GM12875 (cell line): Measurements from ENCODE around the gene GIMAP4.
"Not testable (repeated sequence)": the region's sequence is repeated elsewhere in the genome, so short reads cannot be mapped to it uniquely, and the experiment has no call there.

Experiments used
- H3K4me3 ChIP-seq: one replicate; pipeline ENCODE4 v1.5.1; 2011; ENCODE audit warnings: low read depth, low read length, control low read depth
- CTCF ChIP-seq: IDR thresholded peaks from 2 replicates; pipeline ENCODE4 v1.5.1; 2011; ENCODE audit warnings: low read depth, mild to moderate bottlenecking, control low read depth, inconsistent platforms, low read length, moderate library complexity, borderline replicate concordance; ENCODE audit not compliant: insufficient read depth

The GIMAP4 gene

GRCh38 chr7:150567169-150567568 is at the start of gene GIMAP4:
TSS of gene GIMAP4 (plus strand) at chr7:150567390. CDS start at chr7:150569902, 2,512 bp downstream.
- H3K4me3 ChIP-seq, result peak within 1 kb of the TSS; percentile 59
- TF ChIP-seq CTCF, result no peak

GRCh38 chr7:150519310-150519709 is 47.9 kb upstream of the GIMAP4 start:
- TF ChIP-seq CTCF, result no peak
- no peak overlapping the region for H3K4me3 ChIP-seq

- no peak for TF ChIP-seq CTCF
- H3K4me3 ChIP-seq, result no peak overlapping the region
Measured at GRCh38 chr7:150520145-150520544, 47.0 kb upstream of the GIMAP4 start.

- H3K4me3 ChIP-seq, result not testable (repeated sequence)
Measured at GRCh38 chr7:150522931-150523330, 44.3 kb upstream of the GIMAP4 start.

GRCh38 chr7:150524018-150524417 is 43.2 kb upstream of the GIMAP4 start:
- no peak for TF ChIP-seq CTCF
- no peak overlapping the region for H3K4me3 ChIP-seq

GRCh38 chr7:150531704-150532103 is 35.5 kb upstream of the GIMAP4 start:
- no peak overlapping the region for H3K4me3 ChIP-seq
- TF ChIP-seq CTCF, result no peak

GRCh38 chr7:150538259-150538658 is 28.9 kb upstream of the GIMAP4 start:
- TF ChIP-seq CTCF, result no peak
- H3K4me3 ChIP-seq, result no peak overlapping the region

GRCh38 chr7:150553163-150553562 is 14.0 kb upstream of the GIMAP4 start:
- TF ChIP-seq CTCF, result no peak
- no peak overlapping the region for H3K4me3 ChIP-seq
